NB4 (cell line): ENCODE results near the gene DPP10.

Experiments
- DNase-seq: peaks from one replicate; pipeline ENCODE4 v3.0.0; 2010; ENCODE audit warnings: low read depth
- H3K4me3 ChIP-seq: one replicate; pipeline ENCODE4 v1.5.1; 2011; ENCODE audit warnings: mild to moderate bottlenecking, low read depth, low read length, moderate library complexity
- MYC ChIP-seq: IDR thresholded peaks from 2 replicates; pipeline ENCODE4 v1.6.1; 2011; ENCODE audit warnings: low read depth, low read length
- POLR2A ChIP-seq: IDR thresholded peaks from 2 replicates; pipeline ENCODE4 v1.6.1; 2011; ENCODE audit warnings: mild to moderate bottlenecking; ENCODE audit not compliant: insufficient read length; ENCODE audit errors: extremely low read depth
- TF ChIP-seq, protein P1 (sequence below): IDR thresholded peaks from 2 replicates; pipeline ENCODE4 v1.6.1; 2011; ENCODE audit warnings: low read depth, low read length
- TF ChIP-seq, protein P2 (sequence below): IDR thresholded peaks from one replicate; pipeline ENCODE4 v1.5.1; 2012; ENCODE audit warnings: low read depth, low read length

Gene DPP10

DNA sequence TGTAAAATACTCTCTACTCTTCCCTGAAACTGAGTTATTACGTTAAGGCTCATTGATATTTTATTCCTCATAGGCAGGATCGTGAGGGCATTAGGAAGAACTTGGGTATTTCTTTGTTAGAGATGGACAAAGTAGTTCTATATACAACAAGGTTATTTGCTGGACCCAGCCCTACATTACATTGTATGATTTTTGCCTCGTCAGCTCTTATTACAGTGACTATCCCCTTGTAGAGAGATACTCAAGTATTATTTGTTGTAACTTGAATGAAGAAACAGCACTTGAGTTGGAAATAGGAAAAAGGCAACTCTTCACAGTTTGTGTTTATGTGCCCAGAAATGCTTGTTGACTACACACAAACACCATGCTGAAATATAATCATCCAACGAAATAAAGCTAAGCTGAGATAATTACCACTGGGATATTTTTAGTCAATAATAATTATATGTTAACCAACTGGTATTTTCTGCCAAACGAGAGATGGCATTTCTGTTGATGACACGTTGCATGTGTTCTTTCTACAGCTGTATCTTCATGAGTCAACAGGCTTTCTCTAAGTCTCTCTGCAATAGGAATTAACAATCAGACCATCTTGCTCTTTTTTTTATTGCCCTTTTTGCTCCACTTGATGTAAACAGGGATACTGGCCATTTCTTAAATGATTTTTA, 947.6 kb downstream of the DPP10 start:
- no peak overlapping the region for H3K4me3 ChIP-seq
- no peak for TF ChIP-seq MYC
- no peak for TF ChIP-seq POLR2A
- TF ChIP-seq, protein P1, sequence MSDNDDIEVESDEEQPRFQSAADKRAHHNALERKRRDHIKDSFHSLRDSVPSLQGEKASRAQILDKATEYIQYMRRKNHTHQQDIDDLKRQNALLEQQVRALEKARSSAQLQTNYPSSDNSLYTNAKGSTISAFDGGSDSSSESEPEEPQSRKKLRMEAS, result no peak
- TF ChIP-seq, protein P2, sequence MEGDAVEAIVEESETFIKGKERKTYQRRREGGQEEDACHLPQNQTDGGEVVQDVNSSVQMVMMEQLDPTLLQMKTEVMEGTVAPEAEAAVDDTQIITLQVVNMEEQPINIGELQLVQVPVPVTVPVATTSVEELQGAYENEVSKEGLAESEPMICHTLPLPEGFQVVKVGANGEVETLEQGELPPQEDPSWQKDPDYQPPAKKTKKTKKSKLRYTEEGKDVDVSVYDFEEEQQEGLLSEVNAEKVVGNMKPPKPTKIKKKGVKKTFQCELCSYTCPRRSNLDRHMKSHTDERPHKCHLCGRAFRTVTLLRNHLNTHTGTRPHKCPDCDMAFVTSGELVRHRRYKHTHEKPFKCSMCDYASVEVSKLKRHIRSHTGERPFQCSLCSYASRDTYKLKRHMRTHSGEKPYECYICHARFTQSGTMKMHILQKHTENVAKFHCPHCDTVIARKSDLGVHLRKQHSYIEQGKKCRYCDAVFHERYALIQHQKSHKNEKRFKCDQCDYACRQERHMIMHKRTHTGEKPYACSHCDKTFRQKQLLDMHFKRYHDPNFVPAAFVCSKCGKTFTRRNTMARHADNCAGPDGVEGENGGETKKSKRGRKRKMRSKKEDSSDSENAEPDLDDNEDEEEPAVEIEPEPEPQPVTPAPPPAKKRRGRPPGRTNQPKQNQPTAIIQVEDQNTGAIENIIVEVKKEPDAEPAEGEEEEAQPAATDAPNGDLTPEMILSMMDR, result no peak
- no peak for DNase-seq

DNA sequence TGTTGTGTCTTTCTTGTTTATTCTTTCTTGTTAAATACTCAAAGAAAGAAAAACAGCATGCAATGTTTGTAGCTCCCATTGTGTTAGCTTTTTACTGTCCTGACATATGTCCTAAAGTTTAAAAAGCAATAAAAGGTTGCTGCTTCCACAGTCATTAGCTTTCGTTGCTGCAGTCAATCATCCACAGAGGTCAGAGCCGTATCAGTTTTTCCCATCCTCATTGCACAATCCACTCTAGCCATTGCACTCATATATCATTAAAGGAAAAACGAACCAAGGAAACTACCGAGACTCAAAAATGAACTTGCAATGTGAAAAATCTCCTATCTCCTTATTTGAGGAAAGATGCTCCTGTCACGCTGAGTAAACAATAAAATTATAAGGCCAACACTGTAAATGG, 954.1 kb downstream of the DPP10 start:
- H3K4me3 ChIP-seq, result no peak overlapping the region
- no peak for DNase-seq
- TF ChIP-seq POLR2A (no peak), MYC (no peak)
- TF ChIP-seq, protein P2, result no peak
- TF ChIP-seq, protein P1, result no peak

DNA sequence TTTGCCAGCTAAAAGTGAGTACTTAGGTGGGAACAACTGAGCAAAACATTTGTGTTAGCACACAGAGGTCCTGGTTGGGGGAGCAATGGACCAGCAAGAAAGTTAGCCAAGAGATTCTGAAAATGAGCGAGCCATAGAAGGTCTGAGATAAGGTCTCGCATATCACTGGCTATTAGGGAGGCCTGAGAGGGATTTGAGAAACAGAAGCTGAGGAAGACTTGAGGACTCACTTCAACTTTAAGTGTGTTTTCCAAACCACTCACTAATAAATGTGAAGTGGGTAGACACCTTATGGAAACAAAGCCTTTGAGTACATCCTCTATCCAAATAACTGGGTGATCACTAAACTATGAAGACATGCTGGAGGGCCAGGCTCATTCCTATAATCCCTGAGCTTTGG, 958.5 kb downstream of the DPP10 start:
- TF ChIP-seq POLR2A, result no peak
- TF ChIP-seq, protein P1, result no peak
- TF ChIP-seq, protein P2, result no peak
- no peak for TF ChIP-seq MYC
- no peak for DNase-seq
- H3K4me3 ChIP-seq, result no peak overlapping the region

DNA sequence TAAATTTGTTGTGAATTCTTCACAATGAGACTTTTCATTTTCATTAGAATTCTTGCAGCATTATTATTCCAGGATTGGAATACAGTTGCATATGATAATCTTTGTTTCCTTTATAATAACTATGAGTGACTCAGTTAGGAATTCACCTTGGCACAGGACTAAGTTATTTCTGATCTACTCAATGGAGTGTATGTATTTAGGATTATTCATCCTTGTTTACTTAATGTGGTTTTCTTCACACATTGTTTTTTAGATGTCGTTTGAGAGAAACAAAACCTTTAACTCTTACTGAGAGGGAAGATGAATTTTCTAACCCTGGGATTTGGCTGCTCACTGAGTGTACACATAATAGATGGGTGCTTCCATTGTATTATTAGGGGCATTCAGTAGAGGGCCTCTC, 970.1 kb downstream of the DPP10 start:
- no peak for DNase-seq
- no peak for TF ChIP-seq MYC

DNA sequence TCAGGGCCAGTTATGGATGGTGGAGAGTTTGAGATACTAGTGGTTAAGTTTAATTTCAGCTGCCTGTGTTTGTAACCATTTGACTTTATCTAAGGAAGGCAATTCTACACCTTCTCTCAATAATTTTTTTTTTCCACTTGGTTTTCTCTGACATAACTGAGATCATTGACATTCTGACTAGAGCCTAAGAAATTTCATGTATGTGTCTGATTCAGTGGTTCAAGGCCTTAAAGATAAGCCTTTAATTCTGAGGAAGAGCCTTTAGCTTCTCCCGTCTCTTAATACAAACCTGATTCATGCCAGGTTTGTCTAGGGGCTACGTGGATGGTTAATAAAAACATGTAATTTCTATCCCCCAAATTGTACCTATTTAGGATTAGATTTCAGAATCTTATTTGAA, 971.4 kb downstream of the DPP10 start:
- TF ChIP-seq, protein P1, result no peak
- TF ChIP-seq POLR2A (no peak), MYC (no peak)
- TF ChIP-seq, protein P2, result no peak
- no peak for DNase-seq
- no peak overlapping the region for H3K4me3 ChIP-seq

More for the DNA sequence above, 970.1 kb downstream of the DPP10 start:
- no peak overlapping the region for H3K4me3 ChIP-seq

DNA sequence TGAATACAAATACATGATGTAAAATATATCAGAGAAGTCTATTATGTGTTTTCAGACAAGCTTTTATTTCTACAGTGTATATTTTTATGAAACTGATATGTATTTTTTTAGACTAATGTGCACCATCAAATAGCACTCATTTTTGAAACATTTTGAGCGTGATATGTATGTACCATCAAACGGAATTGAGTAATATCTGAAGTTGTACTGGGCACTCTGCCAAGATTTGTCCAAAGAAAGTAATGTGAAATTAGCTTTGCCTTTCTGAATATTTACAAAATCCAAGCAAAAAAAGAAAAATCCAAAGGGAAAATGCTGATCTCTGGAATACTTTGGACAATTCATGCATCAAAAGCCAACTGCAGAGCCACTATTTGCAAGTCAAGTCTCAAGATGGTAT, 972.0 kb downstream of the DPP10 start:
- no peak overlapping the region for H3K4me3 ChIP-seq
- TF ChIP-seq MYC (no peak), POLR2A (no peak)
- TF ChIP-seq, protein P1, result no peak
- TF ChIP-seq, protein P2, result no peak
- DNase-seq, result no peak
